H9 (cell line): Measurements from ENCODE around the gene PFKL. TPM values are rescaled to one million over a fixed set of nuclear protein-coding genes. Genes with fewer than 3 reads are reported as not detected.

ENCODE experiments used
- DNase-seq: peaks from one replicate; pipeline ENCODE4 v3.0.0-alpha.2; 2017
- H2AFZ ChIP-seq: one replicate; pipeline ENCODE4 v1.6.1; 2013; ENCODE audit warnings: mild to moderate bottlenecking, low read length, control low read depth, moderate library complexity
- H2AK5ac ChIP-seq: 2 replicates; pipeline ENCODE4 v1.6.1; 2013; ENCODE audit warnings: low read length, control low read depth, mixed read lengths; ENCODE audit not compliant: insufficient read length
- H2BK120ac ChIP-seq: one replicate; pipeline ENCODE4 v1.6.1; 2013; ENCODE audit warnings: low read depth, mild to moderate bottlenecking, low read length, control low read depth, inconsistent platforms; ENCODE audit not compliant: poor library complexity, severe bottlenecking
- H2BK12ac ChIP-seq: 2 replicates; pipeline ENCODE4 v1.6.1; 2013; ENCODE audit warnings: low read length, control low read depth, mixed read lengths, low read depth; ENCODE audit not compliant: insufficient read length
- H2BK15ac ChIP-seq: 2 replicates; pipeline ENCODE4 v1.6.1; 2013; ENCODE audit warnings: low read depth, low read length, control low read depth
- H2BK20ac ChIP-seq: one replicate; pipeline ENCODE4 v1.6.1; 2013; ENCODE audit warnings: low read depth, mild to moderate bottlenecking, low read length, control low read depth, inconsistent platforms; ENCODE audit not compliant: poor library complexity, severe bottlenecking
- H2BK5ac ChIP-seq: 2 replicates; pipeline ENCODE4 v1.6.1; 2013; ENCODE audit warnings: low read length, control low read depth, mixed read lengths; ENCODE audit not compliant: insufficient read length
- H3K14ac ChIP-seq: 2 replicates; pipeline ENCODE4 v1.6.1; 2013; ENCODE audit warnings: low read length, control low read depth; ENCODE audit not compliant: insufficient read depth
- H3K18ac ChIP-seq: 2 replicates; pipeline ENCODE4 v1.6.1; 2013; ENCODE audit warnings: low read depth, mild to moderate bottlenecking, mixed read lengths, low read length, control low read depth; ENCODE audit not compliant: insufficient read length
- H3K23ac ChIP-seq: 2 replicates; pipeline ENCODE4 v1.6.1; 2013; ENCODE audit warnings: low read length, control low read depth, mixed read lengths, low read depth; ENCODE audit not compliant: insufficient read length
- H3K23me2 ChIP-seq: 2 replicates; pipeline ENCODE4 v1.6.1; 2013; ENCODE audit warnings: low read depth, mild to moderate bottlenecking, mixed read lengths, low read length, control low read depth; ENCODE audit not compliant: insufficient read length, poor library complexity, severe bottlenecking
- H3K27ac ChIP-seq: 2 replicates; pipeline ENCODE4 v1.5.1; 2013; ENCODE audit warnings: low read length, control low read depth, mixed read lengths, low read depth; ENCODE audit not compliant: insufficient read length
- H3K27me3 ChIP-seq: 2 replicates; pipeline ENCODE4 v1.6.1; 2013; ENCODE audit warnings: low read length, control low read depth, inconsistent platforms; ENCODE audit not compliant: insufficient read depth
- H3K4ac ChIP-seq: 2 replicates; pipeline ENCODE4 v1.6.1; 2013; ENCODE audit warnings: low read depth, mild to moderate bottlenecking, control low read depth, inconsistent platforms, low read length, moderate library complexity
- H3K4me1 ChIP-seq: 2 replicates; pipeline ENCODE4 v1.6.1; 2013; ENCODE audit warnings: low read length, control low read depth, inconsistent platforms; ENCODE audit not compliant: insufficient read depth
- H3K4me2 ChIP-seq: 2 replicates; pipeline ENCODE4 v1.6.1; 2013; ENCODE audit warnings: low read length, control low read depth, mixed read lengths; ENCODE audit not compliant: insufficient read length, insufficient read depth
- H3K56ac ChIP-seq: 2 replicates; pipeline ENCODE4 v1.6.1; 2013; ENCODE audit warnings: low read depth, mild to moderate bottlenecking, mixed read lengths, low read length, control low read depth; ENCODE audit not compliant: insufficient read length
- H3K79me1 ChIP-seq: 2 replicates; pipeline ENCODE4 v1.6.1; 2013; ENCODE audit warnings: low read depth, mild to moderate bottlenecking, moderate library complexity, low read length, control low read depth, inconsistent platforms; ENCODE audit not compliant: insufficient read depth, poor library complexity, severe bottlenecking
- H3K79me2 ChIP-seq: 2 replicates; pipeline ENCODE4 v1.6.1; 2013; ENCODE audit warnings: low read length, control low read depth, inconsistent platforms; ENCODE audit not compliant: insufficient read depth
- H3K9ac ChIP-seq: 2 replicates; pipeline ENCODE4 v1.6.1; 2013; ENCODE audit warnings: low read length, control low read depth, mixed read lengths; ENCODE audit not compliant: insufficient read length; ENCODE audit errors: extremely low read depth
- H3K9me3 ChIP-seq: one replicate; pipeline ENCODE4 v1.6.1; 2013; ENCODE audit warnings: low read depth, low read length, inconsistent platforms; ENCODE audit not compliant: control insufficient read depth
- H3T11ph ChIP-seq: one replicate; pipeline ENCODE4 v1.6.1; 2013; ENCODE audit warnings: mild to moderate bottlenecking, low read length, control low read depth, inconsistent platforms
- H4K20me1 ChIP-seq: one replicate; pipeline ENCODE4 v1.6.1; 2013; ENCODE audit not compliant: control insufficient read depth, insufficient read length, insufficient read depth
- H4K5ac ChIP-seq: 2 replicates; pipeline ENCODE4 v1.6.1; 2013; ENCODE audit warnings: low read depth, mild to moderate bottlenecking, mixed read lengths, low read length, control low read depth; ENCODE audit not compliant: insufficient read length
- H4K8ac ChIP-seq: replicated peaks from 2 replicates; pipeline ENCODE4 v1.6.1; 2013; ENCODE audit warnings: low read length, control low read depth, mixed read lengths, low read depth; ENCODE audit not compliant: insufficient read length
- H4K91ac ChIP-seq: 2 replicates; pipeline ENCODE4 v1.6.1; 2013; ENCODE audit warnings: low read depth, mild to moderate bottlenecking, moderate library complexity, mixed read lengths, low read length, control low read depth; ENCODE audit not compliant: insufficient read length
- H3K27ac Mint-ChIP-seq, 3 experiments: 2 replicates in 2 of 3; 3 replicates in 1 of 3; pipeline ENCODE4 v1.8.0; 2020 to 2021; ENCODE audit warnings: mixed read lengths in 3 of 3, mild to moderate bottlenecking in 1 of 3, moderate library complexity in 1 of 3
- H3K27me3 Mint-ChIP-seq: 2 replicates; pipeline ENCODE4 v1.8.0; 2021; ENCODE audit warnings: low read depth, mild to moderate bottlenecking, moderate library complexity, mixed read lengths
- H3K36me3 Mint-ChIP-seq, 3 experiments: 2 replicates in 2 of 3; 3 replicates in 1 of 3; pipeline ENCODE4 v1.8.0; 2020 to 2021; ENCODE audit warnings: low read depth in 3 of 3, mixed read lengths in 3 of 3; ENCODE audit not compliant: insufficient read depth in 1 of 3
- H3K4me1 Mint-ChIP-seq, 2 experiments: 2 replicates each; pipeline ENCODE4 v1.8.0; 2020; ENCODE audit warnings: mixed read lengths in 2 of 2
- H3K4me3 Mint-ChIP-seq, 2 experiments: 2 replicates in 1 of 2; 3 replicates in 1 of 2; pipeline ENCODE4 v1.8.0; 2020 to 2021; ENCODE audit warnings: mild to moderate bottlenecking in 2 of 2, mixed read lengths in 2 of 2, moderate library complexity in 1 of 2
- H3K9me3 Mint-ChIP-seq, 2 experiments: 2 replicates in 1 of 2; 3 replicates in 1 of 2; pipeline ENCODE4 v1.8.0; 2020; ENCODE audit warnings: mild to moderate bottlenecking in 2 of 2, mixed read lengths in 2 of 2, moderate library complexity in 1 of 2
- WGBS: extraction: QIAGEN DNeasy Blood & Tissue Kit; methylation state at CpG from one replicate; pipeline ENCODE4 v1.1.7; 2013; ENCODE audit warnings: missing lambda C conversion rate, low lambda C conversion rate, mixed read lengths; ENCODE audit not compliant: insufficient read length; ENCODE audit errors: extremely low coverage; 5-methylcytosine and 5-hydroxymethylcytosine counted together
- total RNA-seq: library from RNA; stranded (reverse); gene quantifications from 2 replicates; pipeline ENCODE4 v1.2.1, GENCODE V29; 2021
- TF ChIP-seq, protein P1 (sequence below): fragments of 200-600 bp; sonication (generic); conservative IDR thresholded peaks from 3 replicates; pipeline ENCODE4 v1.8.0; 2021; ENCODE audit warnings: antibody characterized with exemption, mild to moderate bottlenecking

PFKL gene
- total RNA-seq, 1 experiment from 2014 or later, result 107 TPM

- Mint-ChIP-seq H3K36me3 (peaks cover 8 to 27% (median 25%) of the 10 kb centered on the region in 3 experiments), H3K27me3 (no peaks in the 10 kb centered on the region), H3K27ac (peak overlapping the region in 1 of 3 experiments; percentile 89; a peak in 2 of 7 replicates), H3K4me1 (no peaks in the 10 kb centered on the region), H3K9me3 (no peaks in the 10 kb centered on the region), H3K4me3 (no peak overlapping the region)
- H3K27me3 ChIP-seq, result no peaks in the 10 kb centered on the region
- no peak overlapping the region for H3K9ac ChIP-seq
- H2BK120ac ChIP-seq, result no peak overlapping the region
- TF ChIP-seq, protein P1, sequence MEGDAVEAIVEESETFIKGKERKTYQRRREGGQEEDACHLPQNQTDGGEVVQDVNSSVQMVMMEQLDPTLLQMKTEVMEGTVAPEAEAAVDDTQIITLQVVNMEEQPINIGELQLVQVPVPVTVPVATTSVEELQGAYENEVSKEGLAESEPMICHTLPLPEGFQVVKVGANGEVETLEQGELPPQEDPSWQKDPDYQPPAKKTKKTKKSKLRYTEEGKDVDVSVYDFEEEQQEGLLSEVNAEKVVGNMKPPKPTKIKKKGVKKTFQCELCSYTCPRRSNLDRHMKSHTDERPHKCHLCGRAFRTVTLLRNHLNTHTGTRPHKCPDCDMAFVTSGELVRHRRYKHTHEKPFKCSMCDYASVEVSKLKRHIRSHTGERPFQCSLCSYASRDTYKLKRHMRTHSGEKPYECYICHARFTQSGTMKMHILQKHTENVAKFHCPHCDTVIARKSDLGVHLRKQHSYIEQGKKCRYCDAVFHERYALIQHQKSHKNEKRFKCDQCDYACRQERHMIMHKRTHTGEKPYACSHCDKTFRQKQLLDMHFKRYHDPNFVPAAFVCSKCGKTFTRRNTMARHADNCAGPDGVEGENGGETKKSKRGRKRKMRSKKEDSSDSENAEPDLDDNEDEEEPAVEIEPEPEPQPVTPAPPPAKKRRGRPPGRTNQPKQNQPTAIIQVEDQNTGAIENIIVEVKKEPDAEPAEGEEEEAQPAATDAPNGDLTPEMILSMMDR, result no peak
- no peak overlapping the region for H2BK20ac ChIP-seq
- no peak overlapping the region for H3K27ac ChIP-seq
- no peaks in the 10 kb centered on the region for H4K20me1 ChIP-seq
- H3K56ac ChIP-seq, result no peak overlapping the region
- no peak overlapping the region for H2AK5ac ChIP-seq
- no peak overlapping the region for H3K4me2 ChIP-seq
- H2BK12ac ChIP-seq, result no peak overlapping the region
- no peak overlapping the region for H3K23ac ChIP-seq
- H2AFZ ChIP-seq, result no peak overlapping the region
- H2BK5ac ChIP-seq, result no peak overlapping the region
- H3K9me3 ChIP-seq, result no peaks in the 10 kb centered on the region
- no peaks in the 10 kb centered on the region for H3K4me1 ChIP-seq
- no peaks in the 10 kb centered on the region for H3K23me2 ChIP-seq
- no peak overlapping the region for H4K91ac ChIP-seq
- H3K79me2 ChIP-seq, result no peaks in the 10 kb centered on the region
- H3K14ac ChIP-seq, result no peak overlapping the region
- no peak overlapping the region for H2BK15ac ChIP-seq
- no CpG with 5 or more reads among the region's 16 CpGs for WGBS
- no peak overlapping the region for H3K18ac ChIP-seq
- H3K4ac ChIP-seq, result no peak overlapping the region
- H4K5ac ChIP-seq, result no peak overlapping the region
- DNase-seq, result no peak
- no peaks in the 10 kb centered on the region for H3K79me1 ChIP-seq
- H4K8ac ChIP-seq, result no peak overlapping the region
- H3T11ph ChIP-seq, result no peak overlapping the region
Observed at GRCh38 chr21:44315691-44316203, 15.9 kb downstream of the PFKL start.
